Right cardiac atrium (tissue), 5 donors: ENCODE measurements around the gene TP73. TPM values are rescaled to one million over a fixed set of nuclear protein-coding genes. Genes with fewer than 3 reads are reported as not detected.

Experiments used
- ATAC-seq, 2 donors: fragments of 200-7000 bp; cut with Tn5 transposase; one replicate each; pipeline versions ENCODE4 v1.8.0 to v1.9.1; 2020; ENCODE audit warnings: moderate library complexity in 2 of 2, mild to moderate bottlenecking in 1 of 2
- DNase-seq, 3 donors: peaks; one replicate each; pipeline ENCODE4 v3.0.0-alpha.2; 2020
- H3K27ac ChIP-seq: one replicate; pipeline ENCODE4 v1.5.1; 2013; ENCODE audit warnings: mild to moderate bottlenecking, low read length, control low read depth, moderate library complexity
- H3K27me3 ChIP-seq: one replicate; pipeline ENCODE4 v1.6.1; 2013; ENCODE audit not compliant: control insufficient read depth, insufficient read depth
- H3K4me1 ChIP-seq: one replicate; pipeline ENCODE4 v1.6.1; 2013; ENCODE audit warnings: low read length; ENCODE audit not compliant: control insufficient read depth, insufficient read depth
- H3K4me3 ChIP-seq: one replicate; pipeline ENCODE4 v1.5.1; 2013; ENCODE audit warnings: low read length, control low read depth
- H3K9me3 ChIP-seq: one replicate; pipeline ENCODE4 v1.6.1; 2013; ENCODE audit warnings: low read length; ENCODE audit not compliant: control insufficient read depth
- WGBS: extraction: QIAGEN DNeasy Blood & Tissue Kit; methylation state at CpG from one replicate; pipeline ENCODE4 v1.1.7; 2013; 5-methylcytosine and 5-hydroxymethylcytosine counted together
- intact Hi-C, 4 donors: fragments of 100-400 bp; cut with DNase I; formaldehyde crosslinking; loops; one replicate each; pipeline versions ENCODE4 v1.11.0 to v1.14.0; 2022 to 2023
- polyA plus RNA-seq: library from polyadenylated mRNA; stranded (reverse); fragments of 200-250 nt; gene quantifications from one replicate; pipeline ENCODE4 v1.2.3, GENCODE V29; 2013
- total RNA-seq, 4 donors: library from RNA; stranded (reverse); fragmentation: NEBNext Ultra II Directional; extraction: Animal tissue kit (Norgen Biotek cat#: 25700); gene quantifications; one replicate each; pipeline ENCODE4 v1.2.1, GENCODE V29; 2021
- donor health status: healthy with polysubstance abuse.
- donor health status: DM: no; HTN: yes; CAD: no.
- donor health status: DM: no; HTN: no; CAD: no.
- donor health status: DM: no; HTN: yes; CAD: no; lungs with severe emphysema.
- donor health status: DM: yes; HTN: yes; CAD: no.

Gene TP73
- total and polyA plus RNA-seq, 5 donors, result 0.07 to 0.18 TPM; not detected in 3

GRCh38 chr1:3734602-3735001 is 82.3 kb downstream of the TP73 start:
- peak in 2 of 3 donors; percentile 37 to 59 for DNase-seq
- Histone ChIP-seq H3K27ac (no peak overlapping the region), H3K9me3 (no peaks in the 10 kb centered on the region), H3K27me3 (no peaks in the 10 kb centered on the region), H3K4me3 (no peak overlapping the region), H3K4me1 (no peaks in the 10 kb centered on the region)
- intact Hi-C loops, result loop anchor here in 1 of 4 donors (10.0 kb wide), 1 partner anchor 160 kb away; no protein-coding TSS in a partner anchor
- 88% methylated on average over 16 of the region's 16 CpGs for WGBS
- ATAC-seq, result no peak

- Histone ChIP-seq H3K9me3 (no peaks in the 10 kb centered on the region), H3K27ac (no peak overlapping the region), H3K4me3 (no peak overlapping the region), H3K27me3 (no peaks in the 10 kb centered on the region), H3K4me1 (no peaks in the 10 kb centered on the region)
- intact Hi-C loops, result loop anchor here in 1 of 4 donors (10.0 kb wide), 1 partner anchor 160 kb away; no protein-coding TSS in a partner anchor
- no peak for ATAC-seq
- WGBS, result 84% methylated on average over 12 of the region's 12 CpGs
- peak in 2 of 3 donors; percentile 26 to 34 for DNase-seq
These were observed 82.8 kb downstream of the TP73 start for GRCh38 chr1:3735027-3735681.

GRCh38 chr1:3735688-3736087 is 83.4 kb downstream of the TP73 start:
- no peaks in the 10 kb centered on the region for H3K4me1 ChIP-seq
- ATAC-seq (no peak), DNase-seq (peak in 1 of 3 donors; percentile 39)
- no peak overlapping the region for H3K27ac ChIP-seq
- intact Hi-C loops, result loop anchor here in 1 of 4 donors (10.0 kb wide), 1 partner anchor 161 kb away; no protein-coding TSS in a partner anchor
- 77% methylated on average over 13 of the region's 13 CpGs for WGBS
- H3K27me3 ChIP-seq, result no peaks in the 10 kb centered on the region
- H3K4me3 ChIP-seq, result no peak overlapping the region
- no peaks in the 10 kb centered on the region for H3K9me3 ChIP-seq

- DNase-seq, result peak in 1 of 3 donors; percentile 59
These were observed 83.8 kb downstream of the TP73 start for GRCh38 chr1:3736131-3736561.

GRCh38 chr1:3736708-3737107 is 84.4 kb downstream of the TP73 start:
- no peak overlapping the region for H3K27ac ChIP-seq
- ATAC-seq, result no peak
- peak in 2 of 3 donors; percentile 27 to 46 for DNase-seq
- 87% methylated on average over 14 of the region's 14 CpGs for WGBS
- H3K9me3 ChIP-seq, result no peaks in the 10 kb centered on the region
- H3K4me3 ChIP-seq, result no peak overlapping the region
- intact Hi-C loops, result loop anchor here in 1 of 4 donors (10.0 kb wide), 1 partner anchor 162 kb away; no protein-coding TSS in a partner anchor
- no peaks in the 10 kb centered on the region for H3K27me3 ChIP-seq
- no peaks in the 10 kb centered on the region for H3K4me1 ChIP-seq

More at GRCh38 chr1:3736131-3736561, 83.8 kb downstream of the TP73 start:
- H3K4me3 ChIP-seq, result no peak overlapping the region
- H3K27ac ChIP-seq, result no peak overlapping the region
- H3K27me3 ChIP-seq, result no peaks in the 10 kb centered on the region
- WGBS, result 80% methylated on average over 13 of the region's 13 CpGs
- H3K4me1 ChIP-seq, result no peaks in the 10 kb centered on the region
- intact Hi-C loops, result loop anchor here in 1 of 4 donors (10.0 kb wide), 1 partner anchor 161 kb away; no protein-coding TSS in a partner anchor
- peak in 1 of 2 donors; percentile 10 for ATAC-seq
- H3K9me3 ChIP-seq, result no peaks in the 10 kb centered on the region

- 92% methylated on average over 12 of the region's 12 CpGs for WGBS
- no peaks in the 10 kb centered on the region for H3K9me3 ChIP-seq
- no peak overlapping the region for H3K4me3 ChIP-seq
- H3K27me3 ChIP-seq, result no peaks in the 10 kb centered on the region
- H3K4me1 ChIP-seq, result no peaks in the 10 kb centered on the region
- intact Hi-C loops, result loop anchor here in 1 of 4 donors (10.0 kb wide), 1 partner anchor 164 kb away; no protein-coding TSS in a partner anchor
- H3K27ac ChIP-seq, result no peak overlapping the region
- no peak for DNase-seq
- no peak for ATAC-seq
These were observed 86.6 kb downstream of the TP73 start for GRCh38 chr1:3738943-3739342.

GRCh38 chr1:3740042-3740441 is 87.7 kb downstream of the TP73 start:
- 73% methylated on average over 9 of the region's 9 CpGs for WGBS
- ATAC-seq, result no peak
- peak in 2 of 3 donors; percentile 46 to 50 for DNase-seq

GRCh38 chr1:3740752-3741151 is 88.4 kb downstream of the TP73 start:
- DNase-seq (peak in 2 of 3 donors; percentile 39 to 51), ATAC-seq (no peak)
- Histone ChIP-seq H3K9me3 (no peaks in the 10 kb centered on the region), H3K4me1 (peaks cover 8% of the 10 kb centered on the region), H3K27me3 (no peaks in the 10 kb centered on the region), H3K4me3 (no peak overlapping the region), H3K27ac (no peak overlapping the region)
- WGBS, result 94% methylated on average over 13 of the region's 13 CpGs
- intact Hi-C loops, result no loop called here

More at GRCh38 chr1:3740042-3740441, 87.7 kb downstream of the TP73 start:
- Histone ChIP-seq H3K9me3 (no peaks in the 10 kb centered on the region), H3K27ac (no peak overlapping the region), H3K4me1 (peaks cover under 1% of the 10 kb centered on the region), H3K4me3 (no peak overlapping the region), H3K27me3 (no peaks in the 10 kb centered on the region)
- intact Hi-C loops, result no loop called here

GRCh38 chr1:3741566-3742438 is 89.5 kb downstream of the TP73 start:
- no peak for ATAC-seq
- no peak overlapping the region for H3K4me3 ChIP-seq
- no peaks in the 10 kb centered on the region for H3K27me3 ChIP-seq
- peak in 2 of 3 donors; percentile 38 to 44 for DNase-seq
- 91% methylated on average over 22 of the region's 22 CpGs for WGBS
- no peaks in the 10 kb centered on the region for H3K9me3 ChIP-seq
- H3K27ac ChIP-seq, result no peak overlapping the region
- intact Hi-C loops, result no loop called here
- H3K4me1 ChIP-seq, result peaks cover 13% of the 10 kb centered on the region

- ATAC-seq (no peak), DNase-seq (peak in 2 of 3 donors; percentile 30 to 31)
- intact Hi-C loops, result no loop called here
- Histone ChIP-seq H3K9me3 (no peaks in the 10 kb centered on the region), H3K27me3 (no peaks in the 10 kb centered on the region), H3K27ac (no peak overlapping the region), H3K4me3 (no peak overlapping the region), H3K4me1 (peaks cover 13% of the 10 kb centered on the region)
- WGBS, result 87% methylated on average over 24 of the region's 24 CpGs
These were observed 90.4 kb downstream of the TP73 start for GRCh38 chr1:3742439-3743298.
